NB4 (cell line): ENCODE data around the gene PCSK4.

Experiments
- CTCF ChIP-seq: IDR thresholded peaks from one replicate; pipeline ENCODE4 v1.5.1; 2012; ENCODE audit warnings: low read depth, low read length
- MAX ChIP-seq: IDR thresholded peaks from 2 replicates; pipeline ENCODE4 v1.6.1; 2011; ENCODE audit warnings: low read depth, low read length
- MYC ChIP-seq: IDR thresholded peaks from 2 replicates; pipeline ENCODE4 v1.6.1; 2011; ENCODE audit warnings: low read depth, low read length
- POLR2A ChIP-seq: IDR thresholded peaks from 2 replicates; pipeline ENCODE4 v1.6.1; 2011; ENCODE audit warnings: mild to moderate bottlenecking; ENCODE audit not compliant: insufficient read length; ENCODE audit errors: extremely low read depth

- no peak for TF ChIP-seq CTCF
- no peak for TF ChIP-seq POLR2A
- TF ChIP-seq MAX, result no peak
- TF ChIP-seq MYC, result no peak
Observed at GRCh38 chr19:1534972-1535371, 44.8 kb upstream of the PCSK4 start.
